ENCODE measurements around the gene DNER.
"Not testable (repeated sequence)": the region's sequence is repeated elsewhere in the genome, so short reads cannot be mapped to it uniquely, and the experiment has no call there.

The DNER gene

GRCh38 chr2:229380101-229380625 lies 334.2 kb downstream of the DNER start:
- no CpG with 5 or more reads among the region's 5 CpGs for WGBS (ENCODE audit: insufficient coverage, insufficient read length)
- no peak overlapping the region for H3K4me3 ChIP-seq (ENCODE audit: low read length)
- H3K36me3 ChIP-seq (ENCODE audit: control insufficient read depth, insufficient read depth, low read length) = no peaks in the 10 kb centered on the region
- no peaks in the 10 kb centered on the region for H3K27me3 ChIP-seq (ENCODE audit: control insufficient read depth, insufficient read depth, low read length)
- no peak overlapping the region for H3K27ac ChIP-seq (ENCODE audit: low read length)
- H3K4me1 ChIP-seq (ENCODE audit: control insufficient read depth, insufficient read depth, low read length) = no peaks in the 10 kb centered on the region
- no peak for DNase-seq (ENCODE audit: low read depth, low spot score)
- no peaks in the 10 kb centered on the region for H3K9me3 ChIP-seq (ENCODE audit: control insufficient read depth, insufficient read depth, low read length)

- Histone ChIP-seq H3K36me3 (ENCODE audit: control insufficient read depth, insufficient read depth, low read length) (no peaks in the 10 kb centered on the region), H3K9me3 (ENCODE audit: control insufficient read depth, insufficient read depth, low read length) (no peaks in the 10 kb centered on the region), H3K27ac (ENCODE audit: low read length) (no peak overlapping the region), H3K4me3 (ENCODE audit: low read length) (no peak overlapping the region), H3K4me1 (ENCODE audit: control insufficient read depth, insufficient read depth, low read length) (no peaks in the 10 kb centered on the region), H3K27me3 (ENCODE audit: control insufficient read depth, insufficient read depth, low read length) (no peaks in the 10 kb centered on the region)
- DNase-seq (ENCODE audit: low read depth, low spot score) = no peak
- WGBS (ENCODE audit: insufficient coverage, insufficient read length) = no CpG with 5 or more reads among the region's 3 CpGs
Measured at GRCh38 chr2:229378386-229378785, 336.0 kb downstream of the DNER start.

DNA sequence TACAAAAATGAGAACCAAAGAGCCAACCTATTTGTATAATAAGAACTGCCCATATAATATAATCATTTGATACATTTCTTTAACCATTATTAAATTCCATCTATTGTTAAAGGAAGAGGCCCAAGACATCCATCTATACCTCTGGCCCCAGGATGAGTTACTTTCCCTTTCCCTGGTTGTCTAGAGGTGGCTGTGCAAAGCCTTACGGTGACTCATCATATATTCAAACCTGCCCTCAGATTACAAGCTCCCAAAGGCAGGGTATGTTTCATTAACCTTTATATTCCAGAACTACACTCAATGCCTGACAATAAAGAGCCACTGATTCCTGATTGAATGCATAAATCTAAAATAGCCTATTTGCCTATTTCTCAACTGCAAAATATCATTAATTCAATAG lies 337.5 kb downstream of the DNER start:
- Histone ChIP-seq H3K36me3 (ENCODE audit: control insufficient read depth, insufficient read depth, low read length) (no peaks in the 10 kb centered on the region), H3K9me3 (ENCODE audit: control insufficient read depth, insufficient read depth, low read length) (no peaks in the 10 kb centered on the region), H3K4me3 (ENCODE audit: low read length) (no peak overlapping the region), H3K4me1 (ENCODE audit: control insufficient read depth, insufficient read depth, low read length) (no peaks in the 10 kb centered on the region), H3K27me3 (ENCODE audit: control insufficient read depth, insufficient read depth, low read length) (no peaks in the 10 kb centered on the region), H3K27ac (ENCODE audit: low read length) (no peak overlapping the region)
- DNase-seq (ENCODE audit: low read depth, low spot score) = no peak
- WGBS (ENCODE audit: insufficient coverage, insufficient read length) = no CpG with 5 or more reads among the region's 1 CpG

DNA sequence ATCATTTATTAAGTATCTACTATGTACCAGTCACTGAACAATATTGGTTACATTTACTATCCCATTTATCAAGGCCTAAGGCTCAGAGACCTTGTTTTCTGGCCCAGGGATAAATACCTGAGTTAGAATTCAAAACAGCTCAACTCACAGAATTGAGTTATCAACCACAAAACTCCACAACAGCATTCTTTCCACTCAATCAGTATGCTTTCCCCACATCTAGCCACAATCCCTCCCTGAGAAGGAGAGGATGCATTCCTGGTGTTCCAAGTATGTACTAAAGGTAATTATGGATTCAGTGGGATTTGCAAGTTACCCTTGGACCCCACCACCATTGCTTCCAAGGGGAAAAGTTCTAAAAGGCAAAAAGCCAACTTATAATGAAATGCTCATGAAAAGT lies 339.1 kb downstream of the DNER start:
- H3K4me3 ChIP-seq (ENCODE audit: low read length) = no peak overlapping the region
- no peaks in the 10 kb centered on the region for H3K36me3 ChIP-seq (ENCODE audit: control insufficient read depth, insufficient read depth, low read length)
- no peaks in the 10 kb centered on the region for H3K9me3 ChIP-seq (ENCODE audit: control insufficient read depth, insufficient read depth, low read length)
- no peak for DNase-seq (ENCODE audit: low read depth, low spot score)
- no peak overlapping the region for H3K27ac ChIP-seq (ENCODE audit: low read length)
- no peaks in the 10 kb centered on the region for H3K27me3 ChIP-seq (ENCODE audit: control insufficient read depth, insufficient read depth, low read length)
- H3K4me1 ChIP-seq (ENCODE audit: control insufficient read depth, insufficient read depth, low read length) = no peaks in the 10 kb centered on the region

- no CpG with 5 or more reads among the region's 4 CpGs for WGBS (ENCODE audit: insufficient coverage, insufficient read length)
- not testable (repeated sequence) for H3K4me3 ChIP-seq (ENCODE audit: low read length)
Measured at GRCh38 chr2:229373311-229373710, 341.0 kb downstream of the DNER start.

DNA sequence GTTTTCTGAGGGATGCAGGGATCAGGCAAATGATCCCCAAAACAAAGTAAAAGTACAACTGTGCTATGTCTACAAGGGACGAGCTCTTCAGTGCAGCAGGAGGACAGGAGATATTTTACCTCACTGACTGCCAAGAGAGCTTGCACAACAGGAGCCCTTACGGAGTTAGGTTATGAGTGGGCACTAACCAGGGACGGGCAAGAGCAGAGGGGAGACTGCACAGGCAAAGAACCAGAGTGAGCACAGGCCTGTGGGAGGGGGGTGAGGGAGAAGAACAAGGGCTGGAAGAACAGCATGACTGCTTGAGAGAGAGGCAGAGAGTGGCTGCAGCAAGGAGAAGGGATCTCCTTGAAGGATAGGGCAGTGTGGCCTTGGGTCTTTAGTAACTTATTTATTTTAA lies 342.1 kb downstream of the DNER start:
- no peaks in the 10 kb centered on the region for H3K27me3 ChIP-seq (ENCODE audit: control insufficient read depth, insufficient read depth, low read length)
- H3K27ac ChIP-seq (ENCODE audit: low read length) = no peak overlapping the region
- WGBS (ENCODE audit: insufficient coverage, insufficient read length) = no CpG with 5 or more reads among the region's 3 CpGs
- DNase-seq (ENCODE audit: low read depth, low spot score) = no peak
- no peaks in the 10 kb centered on the region for H3K9me3 ChIP-seq (ENCODE audit: control insufficient read depth, insufficient read depth, low read length)
- no peaks in the 10 kb centered on the region for H3K4me1 ChIP-seq (ENCODE audit: control insufficient read depth, insufficient read depth, low read length)
- H3K4me3 ChIP-seq (ENCODE audit: low read length) = no peak overlapping the region
- no peaks in the 10 kb centered on the region for H3K36me3 ChIP-seq (ENCODE audit: control insufficient read depth, insufficient read depth, low read length)

More at GRCh38 chr2:229373311-229373710, 341.0 kb downstream of the DNER start:
- not testable (repeated sequence) for H3K9me3 ChIP-seq (ENCODE audit: control insufficient read depth, insufficient read depth, low read length); H3K36me3 ChIP-seq (ENCODE audit: control insufficient read depth, insufficient read depth, low read length); H3K4me1 ChIP-seq (ENCODE audit: control insufficient read depth, insufficient read depth, low read length); H3K27ac ChIP-seq (ENCODE audit: low read length); DNase-seq (ENCODE audit: low read depth, low spot score); H3K27me3 ChIP-seq (ENCODE audit: control insufficient read depth, insufficient read depth, low read length)

DNA sequence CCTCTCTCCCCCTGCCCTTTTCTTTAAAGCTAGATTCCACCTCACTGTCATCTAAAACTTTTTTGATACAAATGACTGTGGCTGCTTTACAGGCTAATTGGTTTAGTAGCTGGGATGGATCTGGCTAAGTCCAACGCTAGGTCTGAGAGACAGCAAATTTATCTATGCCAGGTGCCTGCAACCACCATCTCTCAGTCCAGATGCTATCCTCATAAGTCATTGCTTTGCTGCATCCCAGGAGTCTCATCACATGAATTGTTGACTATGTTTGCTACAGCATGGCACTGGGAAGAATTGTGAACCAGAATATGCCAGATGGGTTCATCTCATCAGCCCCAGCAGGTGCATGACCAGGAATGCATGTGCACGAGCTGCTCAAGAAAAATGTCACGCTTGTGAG lies 343.3 kb downstream of the DNER start:
- no peaks in the 10 kb centered on the region for H3K36me3 ChIP-seq (ENCODE audit: control insufficient read depth, insufficient read depth, low read length)
- H3K9me3 ChIP-seq (ENCODE audit: control insufficient read depth, insufficient read depth, low read length) = no peaks in the 10 kb centered on the region
- no peak for DNase-seq (ENCODE audit: low read depth, low spot score)
- no peaks in the 10 kb centered on the region for H3K4me1 ChIP-seq (ENCODE audit: control insufficient read depth, insufficient read depth, low read length)
- no peaks in the 10 kb centered on the region for H3K27me3 ChIP-seq (ENCODE audit: control insufficient read depth, insufficient read depth, low read length)
- no peak overlapping the region for H3K4me3 ChIP-seq (ENCODE audit: low read length)
- H3K27ac ChIP-seq (ENCODE audit: low read length) = no peak overlapping the region
- WGBS (ENCODE audit: insufficient coverage, insufficient read length) = no CpG with 5 or more reads among the region's 3 CpGs

GRCh38 chr2:229370509-229370908 lies 343.8 kb downstream of the DNER start:
- Histone ChIP-seq H3K4me3 (ENCODE audit: low read length) (no peak overlapping the region), H3K27ac (ENCODE audit: low read length) (no peak overlapping the region), H3K27me3 (ENCODE audit: control insufficient read depth, insufficient read depth, low read length) (no peaks in the 10 kb centered on the region), H3K36me3 (ENCODE audit: control insufficient read depth, insufficient read depth, low read length) (no peaks in the 10 kb centered on the region), H3K4me1 (ENCODE audit: control insufficient read depth, insufficient read depth, low read length) (no peaks in the 10 kb centered on the region), H3K9me3 (ENCODE audit: control insufficient read depth, insufficient read depth, low read length) (no peaks in the 10 kb centered on the region)
- DNase-seq (ENCODE audit: low read depth, low spot score) = no peak
- WGBS (ENCODE audit: insufficient coverage, insufficient read length) = no CpG with 5 or more reads among the region's 3 CpGs

GRCh38 chr2:229363185-229363814 lies 351.1 kb downstream of the DNER start:
- DNase-seq (ENCODE audit: low read depth, low spot score) = no peak
- Histone ChIP-seq H3K9me3 (ENCODE audit: control insufficient read depth, insufficient read depth, low read length) (no peaks in the 10 kb centered on the region), H3K4me1 (ENCODE audit: control insufficient read depth, insufficient read depth, low read length) (no peaks in the 10 kb centered on the region), H3K4me3 (ENCODE audit: low read length) (no peak overlapping the region), H3K36me3 (ENCODE audit: control insufficient read depth, insufficient read depth, low read length) (no peaks in the 10 kb centered on the region), H3K27ac (ENCODE audit: low read length) (no peak overlapping the region), H3K27me3 (ENCODE audit: control insufficient read depth, insufficient read depth, low read length) (no peaks in the 10 kb centered on the region)
- no CpG with 5 or more reads among the region's 5 CpGs for whole genome bisulfite sequencing (ENCODE audit: insufficient coverage, insufficient read length)

DNA sequence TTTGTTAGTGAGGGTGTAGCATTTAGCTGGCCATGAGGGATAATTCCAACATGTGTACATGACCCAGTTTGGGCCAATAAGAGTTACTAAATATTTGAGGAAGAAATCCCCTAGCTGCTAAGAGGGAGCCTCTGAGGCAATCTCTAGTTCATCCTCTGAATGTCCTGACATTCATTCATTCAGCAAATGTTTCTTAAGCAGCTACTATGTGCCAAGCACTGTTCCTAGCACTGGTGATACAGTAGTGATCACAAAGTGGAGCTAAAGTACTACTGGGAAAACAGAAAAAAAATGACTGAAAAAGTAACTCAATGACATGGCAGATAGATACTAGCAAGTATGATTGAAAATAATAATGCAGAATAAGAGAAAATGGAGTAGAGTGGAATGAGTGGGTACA lies 363.5 kb downstream of the DNER start:
- no peaks in the 10 kb centered on the region for H3K4me1 ChIP-seq (ENCODE audit: control insufficient read depth, insufficient read depth, low read length)
- no peaks in the 10 kb centered on the region for H3K27me3 ChIP-seq (ENCODE audit: control insufficient read depth, insufficient read depth, low read length)
- H3K27ac ChIP-seq (ENCODE audit: low read length) = no peak overlapping the region
- no peak overlapping the region for H3K4me3 ChIP-seq (ENCODE audit: low read length)
- no peaks in the 10 kb centered on the region for H3K9me3 ChIP-seq (ENCODE audit: control insufficient read depth, insufficient read depth, low read length)
- H3K36me3 ChIP-seq (ENCODE audit: control insufficient read depth, insufficient read depth, low read length) = no peaks in the 10 kb centered on the region
- DNase-seq (ENCODE audit: low read depth, low spot score) = no peak

- Histone ChIP-seq H3K4me1 (ENCODE audit: control insufficient read depth, insufficient read depth, low read length) (no peaks in the 10 kb centered on the region), H3K4me3 (ENCODE audit: low read length) (no peak overlapping the region), H3K27ac (ENCODE audit: low read length) (no peak overlapping the region), H3K36me3 (ENCODE audit: control insufficient read depth, insufficient read depth, low read length) (no peaks in the 10 kb centered on the region), H3K9me3 (ENCODE audit: control insufficient read depth, insufficient read depth, low read length) (no peaks in the 10 kb centered on the region), H3K27me3 (ENCODE audit: control insufficient read depth, insufficient read depth, low read length) (no peaks in the 10 kb centered on the region)
- no peak for DNase-seq (ENCODE audit: low read depth, low spot score)
- no CpG with 5 or more reads among the region's 9 CpGs for WGBS (ENCODE audit: insufficient coverage, insufficient read length)
Measured at GRCh38 chr2:229350117-229350805, 364.1 kb downstream of the DNER start.
